Erythroblast (primary cell): ENCODE results near the gene CNTFR.

Experiments used
- GATA1 ChIP-seq: IDR thresholded peaks from 2 replicates; pipeline ENCODE4 v1.6.1; 2011; ENCODE audit warnings: low read depth, mild to moderate bottlenecking, control low read depth, low read length, moderate library complexity
- POLR2A ChIP-seq: IDR thresholded peaks from 2 replicates; pipeline ENCODE4 v1.6.1; 2011; ENCODE audit warnings: mild to moderate bottlenecking, low read length

DNA sequence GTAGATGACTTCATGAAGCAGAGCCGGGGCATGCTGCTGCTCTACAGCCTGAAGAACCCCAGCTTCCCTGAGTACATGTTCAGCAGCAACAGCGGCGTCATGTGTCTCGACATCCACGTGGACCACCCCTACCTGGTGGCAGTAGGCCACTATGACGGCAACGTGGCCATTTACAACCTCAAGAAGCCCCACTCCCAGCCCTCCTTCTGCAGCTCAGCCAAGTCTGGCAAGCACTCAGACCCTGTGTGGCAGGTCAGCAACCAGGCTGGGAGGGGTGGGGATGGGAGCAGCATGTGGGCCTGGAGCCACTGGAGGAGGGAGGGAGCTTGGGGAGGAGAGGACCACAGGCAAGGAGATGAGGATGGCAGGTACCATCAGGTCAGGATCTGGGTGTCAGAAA, 82.9 kb downstream of the CNTFR start:
- TF ChIP-seq POLR2A (no peak), GATA1 (no peak)
